Measurements from ENCODE around the gene INTS14. TPM values are rescaled to one million over a fixed set of nuclear protein-coding genes. Genes with fewer than 3 reads are reported as not detected.

The INTS14 gene
- total and polyA plus RNA-seq, 2 experiments from 2014 or later, result 28.6 to 45.7 TPM

DNA sequence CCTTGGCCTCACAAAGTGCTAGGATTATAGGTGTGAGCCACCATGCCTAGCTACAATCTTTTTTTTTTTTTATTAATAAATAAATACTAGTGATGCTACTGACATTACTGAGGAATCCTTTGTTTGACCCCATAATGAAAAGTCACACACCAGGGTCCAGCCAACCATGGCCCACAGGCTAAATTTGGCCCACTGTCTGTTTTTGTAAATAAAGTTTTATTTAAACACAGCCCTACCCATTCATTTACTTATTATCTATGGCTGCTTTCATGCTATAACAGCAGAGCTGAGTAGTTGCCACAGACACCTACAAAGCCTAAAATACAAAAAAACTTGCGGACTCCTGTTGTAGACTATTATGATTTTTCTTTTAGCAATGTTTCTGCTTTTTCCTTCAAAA, 7.4 kb downstream of the INTS14 start:
- Histone ChIP-seq H3K4me3 (no peak overlapping the region), H3K36me3 (replicated peaks; ENCODE audit: insufficient read depth, low read depth) (no peaks in the 10 kb centered on the region), H2AFZ (no peak overlapping the region), H3K4me2 (no peak overlapping the region), H3K27me3 (no peaks in the 10 kb centered on the region), H3K4me1 (ENCODE audit: insufficient read depth) (no peaks in the 10 kb centered on the region), H3K9me2 (replicated peaks; ENCODE audit: insufficient read depth) (no peaks in the 10 kb centered on the region), H4K20me1 (ENCODE audit: insufficient read depth, poor library complexity, severe bottlenecking) (no peaks in the 10 kb centered on the region), H3K27ac (no peak overlapping the region), H3K79me2 (peaks cover 39% of the 10 kb centered on the region), H3K9me3 (ENCODE audit: low read depth) (no peaks in the 10 kb centered on the region)
- 97% methylated on average over 1 of the region's 1 CpG for WGBS (ENCODE audit: low lambda C conversion rate, missing lambda C conversion rate)
- TF ChIP-seq EZH2 (IDR thresholded peaks at IDR 0.05; ENCODE audit: borderline replicate concordance), result no peak
- DNase-seq (ENCODE audit: low spot score), result no peak

- Histone ChIP-seq H3K27me3 (no peaks in the 10 kb centered on the region), H3K4me1 (ENCODE audit: insufficient read depth) (no peaks in the 10 kb centered on the region), H3K9me2 (replicated peaks; ENCODE audit: insufficient read depth) (no peaks in the 10 kb centered on the region), H3K36me3 (replicated peaks; ENCODE audit: insufficient read depth, low read depth) (no peaks in the 10 kb centered on the region), H2AFZ (no peak overlapping the region), H4K20me1 (ENCODE audit: insufficient read depth, poor library complexity, severe bottlenecking) (no peaks in the 10 kb centered on the region), H3K4me2 (no peak overlapping the region), H3K79me2 (peaks cover 35% of the 10 kb centered on the region), H3K27ac (no peak overlapping the region), H3K4me3 (no peak overlapping the region), H3K9me3 (ENCODE audit: low read depth) (no peaks in the 10 kb centered on the region)
- WGBS (ENCODE audit: low lambda C conversion rate, missing lambda C conversion rate), result 98% methylated on average over 2 of the region's 2 CpGs
- no peak for DNase-seq (ENCODE audit: low spot score)
- TF ChIP-seq EZH2phosphoT487 (IDR thresholded peaks at IDR 0.05; ENCODE audit: low read depth, severe bottlenecking, unreplicated experiment), result no peak
- no peak for TF ChIP-seq CTCF (IDR thresholded peaks at IDR 0.05; ENCODE audit: poor library complexity)
- TF ChIP-seq EZH2 (IDR thresholded peaks at IDR 0.05; ENCODE audit: borderline replicate concordance), result no peak
Observed at GRCh38 chr15:65603134-65603533, 7.8 kb downstream of the INTS14 start.

- H3K36me3 ChIP-seq (replicated peaks; ENCODE audit: insufficient read depth, low read depth), result no peaks in the 10 kb centered on the region
- H3K4me1 ChIP-seq (ENCODE audit: insufficient read depth), result no peaks in the 10 kb centered on the region
- H3K79me2 ChIP-seq, result peaks cover 7% of the 10 kb centered on the region
- no peaks in the 10 kb centered on the region for H3K27me3 ChIP-seq
- TF ChIP-seq CTCF (IDR thresholded peaks at IDR 0.05; ENCODE audit: poor library complexity) (no peak), EZH2phosphoT487 (IDR thresholded peaks at IDR 0.05; ENCODE audit: low read depth, severe bottlenecking, unreplicated experiment) (no peak), EZH2 (IDR thresholded peaks at IDR 0.05; ENCODE audit: borderline replicate concordance) (no peak)
- 98% methylated on average over 5 of the region's 5 CpGs for WGBS (ENCODE audit: low lambda C conversion rate, missing lambda C conversion rate)
- no peaks in the 10 kb centered on the region for H3K9me3 ChIP-seq (ENCODE audit: low read depth)
- H3K27ac ChIP-seq, result no peak overlapping the region
- no peak overlapping the region for H3K4me2 ChIP-seq
- no peak overlapping the region for H2AFZ ChIP-seq
- DNase-seq (ENCODE audit: low spot score), result no peak
- no peak overlapping the region for H3K4me3 ChIP-seq
- no peaks in the 10 kb centered on the region for H4K20me1 ChIP-seq (ENCODE audit: insufficient read depth, poor library complexity, severe bottlenecking)
- no peaks in the 10 kb centered on the region for H3K9me2 ChIP-seq (replicated peaks; ENCODE audit: insufficient read depth)
Observed at GRCh38 chr15:65599677-65600076, 11.3 kb downstream of the INTS14 start.

DNA sequence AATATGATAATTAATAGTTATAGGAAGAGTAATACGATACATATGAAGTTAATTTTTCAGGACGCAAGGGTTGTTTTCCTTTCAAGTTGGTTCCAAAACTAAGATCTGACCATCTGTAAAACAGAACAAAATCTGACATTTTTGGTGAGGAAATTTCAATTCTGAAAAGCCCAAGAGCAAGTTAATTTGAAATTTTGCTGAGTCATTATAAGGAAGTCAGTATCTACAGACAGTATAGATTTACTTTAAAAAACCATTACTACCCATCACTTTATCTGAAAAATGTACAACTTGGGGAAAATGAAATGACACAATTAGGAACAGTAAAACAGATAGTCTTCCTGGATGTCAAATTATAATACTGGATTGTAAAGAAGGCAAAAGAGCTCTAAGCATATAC, 12.5 kb downstream of the INTS14 start:
- no peak overlapping the region for H2AFZ ChIP-seq
- WGBS (ENCODE audit: low lambda C conversion rate, missing lambda C conversion rate), result 97% methylated on average over 2 of the region's 2 CpGs
- H3K4me3 ChIP-seq, result no peak overlapping the region
- no peak for TF ChIP-seq CTCF (IDR thresholded peaks at IDR 0.05; ENCODE audit: poor library complexity)
- no peak for TF ChIP-seq EZH2 (IDR thresholded peaks at IDR 0.05; ENCODE audit: borderline replicate concordance)
- no peak for TF ChIP-seq EZH2phosphoT487 (IDR thresholded peaks at IDR 0.05; ENCODE audit: low read depth, severe bottlenecking, unreplicated experiment)
- H3K9me3 ChIP-seq (ENCODE audit: low read depth), result no peaks in the 10 kb centered on the region
- peaks cover 2% of the 10 kb centered on the region for H3K79me2 ChIP-seq
- no peaks in the 10 kb centered on the region for H3K27me3 ChIP-seq
- no peak for DNase-seq (ENCODE audit: low spot score)
- no peaks in the 10 kb centered on the region for H4K20me1 ChIP-seq (ENCODE audit: insufficient read depth, poor library complexity, severe bottlenecking)
- no peaks in the 10 kb centered on the region for H3K9me2 ChIP-seq (replicated peaks; ENCODE audit: insufficient read depth)
- H3K27ac ChIP-seq, result no peak overlapping the region
- no peak overlapping the region for H3K4me2 ChIP-seq
- H3K36me3 ChIP-seq (replicated peaks; ENCODE audit: insufficient read depth, low read depth), result no peaks in the 10 kb centered on the region
- no peaks in the 10 kb centered on the region for H3K4me1 ChIP-seq (ENCODE audit: insufficient read depth)

Data from hepatocyte (in vitro differentiated cells).